Mesothelial cell of epicardium (in vitro differentiated cells): ENCODE data around the gene MTMR3. TPM values are rescaled to one million over a fixed set of nuclear protein-coding genes. Genes with fewer than 3 reads are reported as not detected.

ENCODE experiments used
- DNase-seq, 2 experiments: peaks; one replicate each; pipeline ENCODE4 v3.0.0; 2021; ENCODE audit warnings: low spot score in 2 of 2; ENCODE audit not compliant: unreplicated experiment in 2 of 2
- H3K27ac Mint-ChIP-seq: 2 replicates; pipeline ENCODE4 v1.8.0; 2021; ENCODE audit warnings: mixed read lengths
- H3K27me3 Mint-ChIP-seq: 2 replicates; pipeline ENCODE4 v1.8.0; 2021; ENCODE audit warnings: low read depth, mixed read lengths
- H3K36me3 Mint-ChIP-seq: 2 replicates; pipeline ENCODE4 v1.8.0; 2021; ENCODE audit warnings: mixed read lengths
- H3K4me1 Mint-ChIP-seq: 2 replicates; pipeline ENCODE4 v1.8.0; 2021; ENCODE audit warnings: mixed read lengths
- H3K4me3 Mint-ChIP-seq: 2 replicates; pipeline ENCODE4 v1.8.0; 2021; ENCODE audit warnings: mild to moderate bottlenecking, moderate library complexity, mixed read lengths
- H3K9me3 Mint-ChIP-seq: 2 replicates; pipeline ENCODE4 v1.8.0; 2021; ENCODE audit warnings: mixed read lengths
- total RNA-seq: library from RNA; stranded (reverse); gene quantifications from 3 replicates; pipeline ENCODE4 v1.2.1, GENCODE V29; 2021
- TF ChIP-seq, protein P1 (sequence below): fragments of 200-600 bp; sonication (generic); IDR thresholded peaks from one replicate; pipeline ENCODE4 v1.5.0; 2021; ENCODE audit warnings: antibody characterized with exemption; ENCODE audit not compliant: unreplicated experiment

MTMR3 gene
- total RNA-seq, 1 donor from 2014 or later = 58.7 TPM

DNA sequence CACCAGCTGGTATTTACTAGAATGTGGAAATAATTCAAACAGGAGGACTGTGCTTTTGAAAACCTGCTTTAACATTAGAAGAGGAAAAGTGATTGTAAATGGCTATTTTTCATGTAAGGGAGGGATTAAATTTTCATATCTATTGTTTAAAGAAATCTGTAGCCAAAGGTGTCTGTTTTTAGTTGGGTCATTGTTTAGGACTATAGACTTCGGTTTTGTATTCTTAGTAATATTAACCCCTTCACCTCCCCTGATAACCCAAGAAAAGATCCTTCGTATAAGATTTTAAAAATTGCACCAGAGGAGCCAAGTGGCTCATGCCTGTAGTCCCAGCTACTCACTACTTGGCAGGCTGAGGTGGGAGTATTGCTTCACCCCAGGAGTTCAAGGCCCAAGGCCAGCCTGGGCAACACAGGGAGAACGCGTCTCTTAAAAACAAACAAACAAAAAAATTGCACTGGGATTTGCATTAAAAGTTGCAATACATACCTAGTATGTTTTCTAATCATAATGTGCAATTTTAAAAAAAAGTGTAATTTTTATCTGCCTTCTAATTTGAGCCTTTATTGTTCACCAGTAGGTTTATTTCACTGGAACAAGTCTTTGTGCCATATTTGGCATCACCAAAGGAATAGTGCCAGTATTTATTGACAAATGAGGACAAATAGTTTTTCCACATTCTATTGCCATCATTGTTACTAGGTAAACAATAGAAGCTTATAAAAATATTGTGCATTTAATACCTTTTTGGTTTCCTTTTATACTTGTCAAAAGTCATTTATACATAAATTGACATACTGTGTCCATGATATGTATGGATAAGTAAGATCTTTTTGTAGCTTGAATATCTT is 34.3 kb downstream of the MTMR3 start:
- peaks cover 37% of the 10 kb centered on the region for H3K4me1 Mint-ChIP-seq
- H3K27me3 Mint-ChIP-seq = no peaks in the 10 kb centered on the region
- no peaks in the 10 kb centered on the region for H3K9me3 Mint-ChIP-seq
- H3K27ac Mint-ChIP-seq = no peak overlapping the region
- H3K36me3 Mint-ChIP-seq = peaks cover 1% of the 10 kb centered on the region
- DNase-seq = no peak
- TF ChIP-seq, protein P1, sequence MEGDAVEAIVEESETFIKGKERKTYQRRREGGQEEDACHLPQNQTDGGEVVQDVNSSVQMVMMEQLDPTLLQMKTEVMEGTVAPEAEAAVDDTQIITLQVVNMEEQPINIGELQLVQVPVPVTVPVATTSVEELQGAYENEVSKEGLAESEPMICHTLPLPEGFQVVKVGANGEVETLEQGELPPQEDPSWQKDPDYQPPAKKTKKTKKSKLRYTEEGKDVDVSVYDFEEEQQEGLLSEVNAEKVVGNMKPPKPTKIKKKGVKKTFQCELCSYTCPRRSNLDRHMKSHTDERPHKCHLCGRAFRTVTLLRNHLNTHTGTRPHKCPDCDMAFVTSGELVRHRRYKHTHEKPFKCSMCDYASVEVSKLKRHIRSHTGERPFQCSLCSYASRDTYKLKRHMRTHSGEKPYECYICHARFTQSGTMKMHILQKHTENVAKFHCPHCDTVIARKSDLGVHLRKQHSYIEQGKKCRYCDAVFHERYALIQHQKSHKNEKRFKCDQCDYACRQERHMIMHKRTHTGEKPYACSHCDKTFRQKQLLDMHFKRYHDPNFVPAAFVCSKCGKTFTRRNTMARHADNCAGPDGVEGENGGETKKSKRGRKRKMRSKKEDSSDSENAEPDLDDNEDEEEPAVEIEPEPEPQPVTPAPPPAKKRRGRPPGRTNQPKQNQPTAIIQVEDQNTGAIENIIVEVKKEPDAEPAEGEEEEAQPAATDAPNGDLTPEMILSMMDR = no peak
- no peak overlapping the region for H3K4me3 Mint-ChIP-seq

DNA sequence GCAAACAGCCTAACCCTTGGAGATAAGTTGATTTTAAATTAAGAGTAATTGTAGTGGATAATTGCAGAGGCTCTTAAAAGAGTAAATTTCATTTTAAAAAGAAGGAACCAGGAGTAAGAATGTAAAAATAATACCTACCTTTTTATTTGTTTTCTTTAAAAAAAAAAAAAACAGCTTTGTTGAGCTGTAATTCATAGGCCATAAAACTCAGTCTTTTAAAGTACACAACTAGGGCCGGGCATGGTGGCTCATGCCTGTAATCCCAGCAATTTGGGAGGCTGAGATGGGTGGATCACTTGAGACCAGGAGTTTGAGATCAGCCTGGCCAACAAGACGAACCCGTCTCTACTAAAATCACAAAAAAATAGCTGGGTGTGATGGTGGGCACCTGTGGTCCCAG is 42.4 kb downstream of the MTMR3 start:
- no peak for DNase-seq
- H3K36me3 Mint-ChIP-seq = peaks cover 11% of the 10 kb centered on the region
- no peak overlapping the region for H3K4me3 Mint-ChIP-seq
- H3K27me3 Mint-ChIP-seq = no peaks in the 10 kb centered on the region
- TF ChIP-seq, protein P1 = no peak
- no peak overlapping the region for H3K27ac Mint-ChIP-seq
- peaks cover 1% of the 10 kb centered on the region for H3K4me1 Mint-ChIP-seq
- peaks cover 19% of the 10 kb centered on the region for H3K9me3 Mint-ChIP-seq

DNA sequence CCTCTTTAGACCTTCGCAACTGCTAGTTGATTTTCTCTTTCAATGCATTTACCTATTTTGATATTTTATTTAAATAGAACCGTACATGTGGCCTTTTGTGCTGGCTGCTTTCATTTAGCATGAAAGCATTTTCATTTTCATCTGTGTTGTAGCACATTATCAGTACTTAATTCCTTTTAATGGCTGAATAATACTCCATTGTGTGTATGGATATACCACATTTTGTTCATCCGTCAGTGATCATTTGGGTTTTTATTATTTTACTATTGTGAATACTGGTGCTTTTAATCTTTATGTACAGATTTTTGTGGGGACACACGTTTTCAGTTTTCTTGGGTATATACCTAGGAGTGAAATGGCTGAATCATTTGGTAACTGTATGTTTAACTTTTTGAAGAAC is 43.1 kb downstream of the MTMR3 start:
- H3K4me1 Mint-ChIP-seq = no peaks in the 10 kb centered on the region
- no peak overlapping the region for H3K4me3 Mint-ChIP-seq
- DNase-seq = no peak
- H3K27ac Mint-ChIP-seq = no peak overlapping the region
- H3K27me3 Mint-ChIP-seq = no peaks in the 10 kb centered on the region
- H3K9me3 Mint-ChIP-seq = peaks cover 19% of the 10 kb centered on the region
- H3K36me3 Mint-ChIP-seq = peaks cover 11% of the 10 kb centered on the region
- TF ChIP-seq, protein P1 = no peak

DNA sequence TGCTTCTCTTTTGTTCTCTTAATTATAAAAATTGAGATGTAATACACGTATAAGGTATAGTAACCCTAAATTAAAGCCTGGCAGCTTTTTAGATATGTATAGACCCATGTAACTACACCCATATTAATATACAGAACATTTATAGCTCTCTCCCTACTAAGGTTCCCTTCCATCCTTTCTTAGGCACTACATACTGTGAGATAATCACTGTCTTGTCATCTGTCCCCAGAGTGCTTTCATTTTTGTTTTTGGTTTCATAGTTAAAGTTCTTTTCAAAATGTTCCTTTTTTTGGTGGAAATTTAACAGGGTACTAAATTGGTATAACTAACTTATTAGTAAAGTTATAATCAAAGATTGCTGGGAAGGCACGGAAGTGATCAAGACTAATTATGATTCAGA is 49.2 kb downstream of the MTMR3 start:
- Mint-ChIP-seq H3K4me3 (no peak overlapping the region), H3K27me3 (no peaks in the 10 kb centered on the region), H3K9me3 (peaks cover 1% of the 10 kb centered on the region), H3K36me3 (peaks cover 3% of the 10 kb centered on the region), H3K4me1 (peaks cover 3% of the 10 kb centered on the region), H3K27ac (peak overlapping the region; percentile 20)
- TF ChIP-seq, protein P1 = no peak
- DNase-seq = no peak

DNA sequence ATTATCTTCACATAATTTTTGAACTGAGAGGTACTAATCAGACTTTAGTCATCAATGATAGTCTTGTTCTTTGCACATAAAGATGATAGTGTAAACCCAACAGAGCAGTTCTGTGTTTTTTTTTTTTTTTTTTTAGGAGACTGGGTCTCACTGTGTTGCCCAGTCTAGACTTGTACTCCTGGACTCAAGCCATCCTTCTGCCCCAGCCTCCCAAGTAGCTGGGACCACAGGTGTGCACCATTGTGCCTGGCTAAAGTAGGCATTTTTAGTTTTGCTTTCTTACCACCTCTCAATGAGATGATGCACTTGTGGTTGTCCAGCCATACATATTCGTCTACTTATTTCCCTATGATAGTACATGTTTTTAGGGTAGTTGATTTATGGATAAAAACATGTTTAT is 50.6 kb downstream of the MTMR3 start:
- Mint-ChIP-seq H3K4me3 (no peak overlapping the region), H3K27me3 (no peaks in the 10 kb centered on the region), H3K36me3 (peaks cover 1% of the 10 kb centered on the region), H3K27ac (no peak overlapping the region), H3K4me1 (peaks cover 3% of the 10 kb centered on the region), H3K9me3 (no peaks in the 10 kb centered on the region)
- TF ChIP-seq, protein P1 = no peak
- DNase-seq = no peak
